Activated B cell treated with CpG ODN at 0.5 μM for 24 hours (primary cell): ENCODE measurements around the gene COX7B2. TPM values are rescaled to one million over a fixed set of nuclear protein-coding genes. Genes with fewer than 3 reads are reported as not detected.

Experiments used
- ATAC-seq: fragments of 200-7000 bp; cut with Tn5 transposase; one replicate; pipeline ENCODE4 v1.10.0; 2021; ENCODE audit warnings: low read depth, mild to moderate bottlenecking, moderate library complexity
- CTCF ChIA-PET: fragments of 350-600 bp; sonication (Branson Sonifier 250); formaldehyde crosslinking; loops from one replicate; lab custom pipeline; 2021; ENCODE audit warnings: antibody characterized with exemption; lab: Charles Lee
- POLR2A ChIA-PET: fragments of 350-600 bp; sonication (Branson Sonifier 250); formaldehyde crosslinking; loops from one replicate; lab custom pipeline; 2021; ENCODE audit warnings: antibody characterized with exemption; lab: Charles Lee
- DNase-seq: peaks from one replicate; pipeline ENCODE4 v3.0.0; 2022
- H3K27ac Mint-ChIP-seq: one replicate; pipeline ENCODE4 v1.8.0; 2020; ENCODE audit warnings: mixed read lengths
- H3K27me3 Mint-ChIP-seq: one replicate; pipeline ENCODE4 v1.8.0; 2021; ENCODE audit warnings: mixed read lengths
- H3K36me3 Mint-ChIP-seq: one replicate; pipeline ENCODE4 v1.8.0; 2021; ENCODE audit warnings: low read depth, mixed read lengths
- H3K4me1 Mint-ChIP-seq: one replicate; pipeline ENCODE4 v1.8.0; 2021; ENCODE audit warnings: mixed read lengths
- H3K4me3 Mint-ChIP-seq: one replicate; pipeline ENCODE4 v1.8.0; 2020; ENCODE audit warnings: mild to moderate bottlenecking, mixed read lengths
- H3K9me3 Mint-ChIP-seq: one replicate; pipeline ENCODE4 v1.8.0; 2020; ENCODE audit warnings: mixed read lengths
- CTCF ChIP-seq: fragments of 200-600 bp; IDR thresholded peaks from one replicate; pipeline ENCODE4 v1.8.0; 2022; ENCODE audit warnings: antibody characterized with exemption, mild to moderate bottlenecking
- intact Hi-C: fragments of 100-400 bp; cut with micrococcal nuclease; formaldehyde crosslinking; loops from one replicate; pipeline ENCODE4 v1.15.1; 2024
- total RNA-seq: library from RNA; stranded (reverse); gene quantifications from 2 replicates; pipeline ENCODE4 v1.2.3, GENCODE V29; 2022

COX7B2 gene
- total RNA-seq, 1 donor from 2014 or later: not detected

GRCh38 chr4:46852800-46853199, 56.2 kb downstream of the COX7B2 start:
- H3K36me3 Mint-ChIP-seq: no peaks in the 10 kb centered on the region
- H3K9me3 Mint-ChIP-seq: no peaks in the 10 kb centered on the region
- no peak for ATAC-seq
- no peak for TF ChIP-seq CTCF
- H3K4me1 Mint-ChIP-seq: no peaks in the 10 kb centered on the region
- CTCF ChIA-PET: interaction anchor here (0.7 kb wide), 1 partner anchor 8 kb away, joined by 5 read pairs; no protein-coding TSS in a partner anchor
- POLR2A ChIA-PET: no interaction called here
- no peak overlapping the region for H3K4me3 Mint-ChIP-seq
- no peak for DNase-seq
- intact Hi-C loops: no loop called here
- no peak overlapping the region for H3K27ac Mint-ChIP-seq
- no peaks in the 10 kb centered on the region for H3K27me3 Mint-ChIP-seq

GRCh38 chr4:46850026-46850425, 59.0 kb downstream of the COX7B2 start:
- Mint-ChIP-seq H3K27ac (no peak overlapping the region), H3K4me1 (no peaks in the 10 kb centered on the region), H3K4me3 (no peak overlapping the region), H3K9me3 (no peaks in the 10 kb centered on the region), H3K27me3 (no peaks in the 10 kb centered on the region), H3K36me3 (no peaks in the 10 kb centered on the region)
- TF ChIP-seq CTCF: no peak
- POLR2A ChIA-PET: no interaction called here
- ATAC-seq (no peak), DNase-seq (no peak)
- intact Hi-C loops: no loop called here
- CTCF ChIA-PET: no interaction called here

GRCh38 chr4:46844325-46844917, 64.6 kb downstream of the COX7B2 start:
- no peaks in the 10 kb centered on the region for H3K4me1 Mint-ChIP-seq
- no peaks in the 10 kb centered on the region for H3K27me3 Mint-ChIP-seq
- DNase-seq (no peak), ATAC-seq (no peak)
- no peaks in the 10 kb centered on the region for H3K36me3 Mint-ChIP-seq
- H3K27ac Mint-ChIP-seq: no peak overlapping the region
- H3K9me3 Mint-ChIP-seq: no peaks in the 10 kb centered on the region
- H3K4me3 Mint-ChIP-seq: no peak overlapping the region
- intact Hi-C loops: loop anchor here (2.0 to 10.0 kb wide), 3 partner anchors 278 to 990 kb away; partner anchors contain the start of gene CORIN
- POLR2A ChIA-PET: no interaction called here
- peak; percentile 61 for TF ChIP-seq CTCF
- CTCF ChIA-PET: interaction anchor here (0.8 to 2.0 kb wide), 3 partner anchors 8 to 1089 kb away, joined by 5 to 11 read pairs (median 5); no protein-coding TSS in a partner anchor

GRCh38 chr4:46839128-46839527, 69.9 kb downstream of the COX7B2 start:
- Mint-ChIP-seq H3K36me3 (no peaks in the 10 kb centered on the region), H3K4me3 (no peak overlapping the region), H3K27ac (no peak overlapping the region), H3K9me3 (no peaks in the 10 kb centered on the region), H3K27me3 (no peaks in the 10 kb centered on the region), H3K4me1 (no peaks in the 10 kb centered on the region)
- intact Hi-C loops: no loop called here
- ChIA-PET CTCF (no interaction called here), POLR2A (no interaction called here)
- no peak for DNase-seq
- no peak for ATAC-seq
- TF ChIP-seq CTCF: no peak

GRCh38 chr4:46837639-46838038, 71.4 kb downstream of the COX7B2 start:
- POLR2A ChIA-PET: no interaction called here
- CTCF ChIA-PET: no interaction called here
- ATAC-seq: no peak
- H3K36me3 Mint-ChIP-seq: no peaks in the 10 kb centered on the region
- DNase-seq: no peak
- no peak overlapping the region for H3K27ac Mint-ChIP-seq
- no peak overlapping the region for H3K4me3 Mint-ChIP-seq
- intact Hi-C loops: no loop called here
- H3K9me3 Mint-ChIP-seq: no peaks in the 10 kb centered on the region
- no peak for TF ChIP-seq CTCF
- H3K27me3 Mint-ChIP-seq: no peaks in the 10 kb centered on the region
- no peaks in the 10 kb centered on the region for H3K4me1 Mint-ChIP-seq
